Naive thymus-derived CD4-positive, alpha-beta T cell (primary cell): ENCODE data around the gene VAV2. TPM values are rescaled to one million over a fixed set of nuclear protein-coding genes. Genes with fewer than 3 reads are reported as not detected.

Experiments used
- ATAC-seq: fragments of 150-1000 bp; cut with Tn5 transposase; 2 replicates; pipeline ENCODE4 v1.10.0; 2021; ENCODE audit warnings: mild to moderate bottlenecking, moderate library complexity
- CTCF ChIA-PET: fragments of 350-600 bp; sonication (Branson Sonifier 250); formaldehyde crosslinking; loops from one replicate; lab custom pipeline; 2021; ENCODE audit warnings: antibody characterized with exemption; lab: Charles Lee
- POLR2A ChIA-PET: fragments of 350-600 bp; sonication (Branson Sonifier 250); formaldehyde crosslinking; loops from one replicate; lab custom pipeline; 2021; ENCODE audit warnings: antibody characterized with exemption, inconsistent platforms; lab: Charles Lee
- DNase-seq, 9 donors: peaks; one replicate each; pipeline versions ENCODE4 v3.0.0 to v3.0.0-alpha.2; 2020 to 2022; ENCODE audit warnings: mixed read lengths in 1 of 9
- H3K27ac ChIP-seq: one replicate; pipeline ENCODE4 v1.7.0; 2013; ENCODE audit warnings: mild to moderate bottlenecking, low read depth, low read length, moderate library complexity
- H3K27me3 ChIP-seq, 2 donors: one replicate each; pipeline ENCODE4 v1.7.0; 2013; ENCODE audit warnings: low read length in 2 of 2, mild to moderate bottlenecking in 2 of 2, moderate library complexity in 2 of 2; ENCODE audit not compliant: control insufficient read depth in 2 of 2, insufficient read depth in 2 of 2
- H3K36me3 ChIP-seq, 3 experiments: 1 replicate in 2 of 3; 2 replicates in 1 of 3; pipeline ENCODE4 v1.7.0; 2013; ENCODE audit warnings: low read length in 3 of 3, mild to moderate bottlenecking in 3 of 3, moderate library complexity in 1 of 3; ENCODE audit not compliant: insufficient read depth in 3 of 3, control insufficient read depth in 2 of 3
- H3K4me1 ChIP-seq, 2 donors: one replicate each; pipeline ENCODE4 v1.7.0; 2013; ENCODE audit warnings: low read length in 2 of 2, mild to moderate bottlenecking in 2 of 2, moderate library complexity in 1 of 2; ENCODE audit not compliant: control insufficient read depth in 2 of 2, insufficient read depth in 2 of 2
- H3K4me3 ChIP-seq: 2 replicates; pipeline ENCODE4 v1.7.0; 2013; ENCODE audit warnings: mild to moderate bottlenecking, low read length
- H3K9me3 ChIP-seq, 3 experiments: 1 replicate in 2 of 3; 2 replicates in 1 of 3; pipeline ENCODE4 v1.7.0; 2013; ENCODE audit warnings: low read length in 3 of 3; ENCODE audit not compliant: control insufficient read depth in 2 of 3
- H3K27ac Mint-ChIP-seq, 9 donors: one replicate each; pipeline ENCODE4 v1.8.0; 2020 to 2022; ENCODE audit warnings: mixed read lengths in 9 of 9, mild to moderate bottlenecking in 8 of 9, moderate library complexity in 5 of 9, inconsistent platforms in 2 of 9
- H3K27me3 Mint-ChIP-seq, 5 donors: one replicate each; pipeline ENCODE4 v1.8.0; 2021 to 2022; ENCODE audit warnings: mixed read lengths in 5 of 5, mild to moderate bottlenecking in 1 of 5
- H3K36me3 Mint-ChIP-seq, 5 donors: one replicate each; pipeline ENCODE4 v1.8.0; 2020 to 2022; ENCODE audit warnings: mixed read lengths in 5 of 5, mild to moderate bottlenecking in 3 of 5, inconsistent platforms in 1 of 5
- H3K4me1 Mint-ChIP-seq, 7 donors: one replicate each; pipeline ENCODE4 v1.8.0; 2020 to 2022; ENCODE audit warnings: mixed read lengths in 7 of 7, mild to moderate bottlenecking in 3 of 7, inconsistent platforms in 1 of 7
- H3K4me3 Mint-ChIP-seq, 10 donors: one replicate each; pipeline ENCODE4 v1.8.0; 2020 to 2022; ENCODE audit warnings: mild to moderate bottlenecking in 10 of 10, mixed read lengths in 10 of 10, moderate library complexity in 6 of 10, inconsistent platforms in 2 of 10
- H3K9me3 Mint-ChIP-seq, 11 donors: one replicate each; pipeline ENCODE4 v1.8.0; 2020 to 2022; ENCODE audit warnings: mixed read lengths in 11 of 11, mild to moderate bottlenecking in 4 of 11, inconsistent platforms in 1 of 11, moderate library complexity in 1 of 11
- intact Hi-C, 2 donors: fragments of 100-400 bp; cut with micrococcal nuclease; formaldehyde crosslinking; loops; one replicate each; pipeline ENCODE4 v1.15.1; 2023
- polyA plus RNA-seq, 2 donors: library from polyadenylated mRNA; unstranded; fragments of 300-500 nt; fragmentation: Illumina TruSeq; gene quantifications; one replicate each; pipeline ENCODE4 v1.2.3, GENCODE V29; 2021
- total RNA-seq, 6 experiments: library from RNA in 5 of 6; stranded (reverse) in 5 of 6; gene quantifications; 1 replicate in 5 of 6; 2 replicates in 1 of 6; pipeline ENCODE4 v1.2.3 and lab custom pipeline; 2021 to 2026

The VAV2 gene
- total and polyA plus RNA-seq, 7 experiments from 2014 or later = 0.18 to 14.4 (median 1.9) TPM

- no peaks in the 10 kb centered on the region for H3K27me3 ChIP-seq
- DNase-seq (no peak), ATAC-seq (no peak)
- no peak overlapping the region for H3K4me3 ChIP-seq
- ChIA-PET CTCF (interaction anchor here (0.6 kb wide), 1 partner anchor 74 kb away, joined by 3 read pairs; no protein-coding TSS in a partner anchor), POLR2A (no interaction called here)
- Mint-ChIP-seq H3K27me3 (peaks cover 0 to 6% (median 0%) of the 10 kb centered on the region in 5 donors), H3K9me3 (peaks cover 0 to 6% (median 0%) of the 10 kb centered on the region in 11 donors), H3K4me3 (no peak overlapping the region), H3K36me3 (no peaks in the 10 kb centered on the region), H3K27ac (no peak overlapping the region), H3K4me1 (peaks cover 0 to 9% (median 4%) of the 10 kb centered on the region in 7 donors)
- no peaks in the 10 kb centered on the region for H3K9me3 ChIP-seq
- H3K27ac ChIP-seq = no peak overlapping the region
- H3K36me3 ChIP-seq = no peaks in the 10 kb centered on the region
- H3K4me1 ChIP-seq = no peaks in the 10 kb centered on the region
- intact Hi-C loops = no loop called here
Measured at GRCh38 chr9:133919253-133920115, 72.6 kb downstream of the VAV2 start.

- Histone ChIP-seq H3K9me3 (no peaks in the 10 kb centered on the region), H3K36me3 (no peaks in the 10 kb centered on the region), H3K4me1 (no peaks in the 10 kb centered on the region), H3K4me3 (no peak overlapping the region), H3K27me3 (no peaks in the 10 kb centered on the region), H3K27ac (no peak overlapping the region)
- intact Hi-C loops = no loop called here
- Mint-ChIP-seq H3K36me3 (no peaks in the 10 kb centered on the region), H3K27me3 (peaks cover 0 to 6% (median 0%) of the 10 kb centered on the region in 5 donors), H3K27ac (peak overlapping the region in 1 of 9 donors; percentile 14), H3K9me3 (peaks cover 0 to 6% (median 0%) of the 10 kb centered on the region in 11 donors), H3K4me1 (peaks cover 0 to 12% (median 8%) of the 10 kb centered on the region in 7 donors), H3K4me3 (no peak overlapping the region)
- DNase-seq (no peak), ATAC-seq (no peak)
- ChIA-PET POLR2A (no interaction called here), CTCF (no interaction called here)
Measured at GRCh38 chr9:133918111-133918813, 73.9 kb downstream of the VAV2 start.

- H3K36me3 Mint-ChIP-seq = no peaks in the 10 kb centered on the region
- H3K27me3 ChIP-seq = no peaks in the 10 kb centered on the region
- no peaks in the 10 kb centered on the region for H3K36me3 ChIP-seq
- DNase-seq (no peak), ATAC-seq (no peak)
- peaks cover 0 to 6% (median 0%) of the 10 kb centered on the region in 5 donors for H3K27me3 Mint-ChIP-seq
- no peak overlapping the region for H3K27ac Mint-ChIP-seq
- intact Hi-C loops = no loop called here
- POLR2A ChIA-PET = no interaction called here
- H3K4me1 Mint-ChIP-seq = peaks cover 0 to 12% (median 8%) of the 10 kb centered on the region in 7 donors
- no peaks in the 10 kb centered on the region for H3K4me1 ChIP-seq
- no peak overlapping the region for H3K4me3 ChIP-seq
- CTCF ChIA-PET = no interaction called here
- peaks cover 0 to 6% (median 0%) of the 10 kb centered on the region in 11 donors for H3K9me3 Mint-ChIP-seq
- H3K9me3 ChIP-seq = no peaks in the 10 kb centered on the region
- H3K27ac ChIP-seq = no peak overlapping the region
- no peak overlapping the region for H3K4me3 Mint-ChIP-seq
Measured at GRCh38 chr9:133917375-133917774, 74.7 kb downstream of the VAV2 start.

DNA sequence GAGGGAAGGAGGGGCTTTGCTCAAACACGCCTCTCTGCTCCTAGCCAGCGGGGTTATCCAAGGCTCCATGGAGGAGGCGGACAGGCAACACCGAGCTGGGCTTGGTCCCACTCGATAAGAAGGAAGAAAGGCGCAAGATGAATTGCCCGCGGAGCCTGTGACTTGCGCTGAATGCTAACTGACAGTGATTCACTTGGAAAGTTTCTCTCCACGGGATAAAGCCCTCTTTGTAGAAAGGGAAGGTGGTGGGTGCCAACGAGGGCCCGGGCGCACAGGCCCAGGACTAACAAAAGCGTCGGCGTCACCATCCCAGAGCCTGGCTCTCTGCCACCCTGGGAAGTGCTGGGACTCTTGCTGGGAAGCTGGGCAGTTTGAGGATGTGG is 76.0 kb downstream of the VAV2 start:
- Histone ChIP-seq H3K36me3 (no peaks in the 10 kb centered on the region), H3K4me1 (no peaks in the 10 kb centered on the region), H3K27ac (no peak overlapping the region), H3K9me3 (no peaks in the 10 kb centered on the region), H3K27me3 (no peaks in the 10 kb centered on the region), H3K4me3 (no peak overlapping the region)
- H3K4me1 Mint-ChIP-seq = peaks cover 0 to 12% (median 8%) of the 10 kb centered on the region in 7 donors
- H3K36me3 Mint-ChIP-seq = no peaks in the 10 kb centered on the region
- CTCF ChIA-PET = no interaction called here
- intact Hi-C loops = no loop called here
- H3K4me3 Mint-ChIP-seq = no peak overlapping the region
- POLR2A ChIA-PET = no interaction called here
- H3K27ac Mint-ChIP-seq = no peak overlapping the region
- H3K27me3 Mint-ChIP-seq = peaks cover 0 to 6% (median 0%) of the 10 kb centered on the region in 5 donors
- no peak for DNase-seq
- ATAC-seq = no peak
- H3K9me3 Mint-ChIP-seq = peaks cover 0 to 6% (median 0%) of the 10 kb centered on the region in 11 donors

DNA sequence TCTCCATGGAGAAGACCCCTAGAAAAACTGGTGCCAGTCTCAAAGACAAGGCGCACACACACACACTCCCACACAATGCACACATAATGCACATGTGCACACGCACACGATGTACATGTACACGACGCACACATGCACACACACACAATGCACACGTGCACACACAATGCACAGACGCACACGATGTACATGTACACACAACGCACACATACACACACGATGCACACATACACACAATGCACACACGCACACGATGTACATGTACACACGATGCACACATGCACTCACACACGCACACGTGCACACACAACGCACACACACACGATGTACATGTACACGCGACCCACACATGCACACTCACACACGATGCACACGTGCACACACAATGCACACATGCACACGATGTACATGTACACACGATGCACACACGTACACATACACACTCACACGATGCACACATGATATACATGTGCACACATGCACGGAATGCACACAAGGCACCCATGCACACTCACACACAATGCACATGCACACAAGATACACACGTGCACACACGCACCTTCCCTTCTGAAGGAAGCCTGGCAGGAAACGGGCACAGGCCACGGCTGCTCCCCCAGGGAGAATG is 76.5 kb downstream of the VAV2 start:
- Histone ChIP-seq H3K4me3 (no peak overlapping the region), H3K36me3 (no peaks in the 10 kb centered on the region), H3K9me3 (no peaks in the 10 kb centered on the region), H3K27ac (no peak overlapping the region), H3K4me1 (no peaks in the 10 kb centered on the region), H3K27me3 (no peaks in the 10 kb centered on the region)
- DNase-seq = no peak
- ChIA-PET CTCF (no interaction called here), POLR2A (no interaction called here)
- ATAC-seq = peak; percentile 22
- Mint-ChIP-seq H3K4me3 (no peak overlapping the region), H3K27me3 (peaks cover 0 to 6% (median 0%) of the 10 kb centered on the region in 5 donors), H3K36me3 (no peaks in the 10 kb centered on the region), H3K27ac (no peak overlapping the region), H3K9me3 (peaks cover 0 to 6% (median 0%) of the 10 kb centered on the region in 11 donors), H3K4me1 (peaks cover 0 to 12% (median 8%) of the 10 kb centered on the region in 7 donors)
- intact Hi-C loops = no loop called here

DNA sequence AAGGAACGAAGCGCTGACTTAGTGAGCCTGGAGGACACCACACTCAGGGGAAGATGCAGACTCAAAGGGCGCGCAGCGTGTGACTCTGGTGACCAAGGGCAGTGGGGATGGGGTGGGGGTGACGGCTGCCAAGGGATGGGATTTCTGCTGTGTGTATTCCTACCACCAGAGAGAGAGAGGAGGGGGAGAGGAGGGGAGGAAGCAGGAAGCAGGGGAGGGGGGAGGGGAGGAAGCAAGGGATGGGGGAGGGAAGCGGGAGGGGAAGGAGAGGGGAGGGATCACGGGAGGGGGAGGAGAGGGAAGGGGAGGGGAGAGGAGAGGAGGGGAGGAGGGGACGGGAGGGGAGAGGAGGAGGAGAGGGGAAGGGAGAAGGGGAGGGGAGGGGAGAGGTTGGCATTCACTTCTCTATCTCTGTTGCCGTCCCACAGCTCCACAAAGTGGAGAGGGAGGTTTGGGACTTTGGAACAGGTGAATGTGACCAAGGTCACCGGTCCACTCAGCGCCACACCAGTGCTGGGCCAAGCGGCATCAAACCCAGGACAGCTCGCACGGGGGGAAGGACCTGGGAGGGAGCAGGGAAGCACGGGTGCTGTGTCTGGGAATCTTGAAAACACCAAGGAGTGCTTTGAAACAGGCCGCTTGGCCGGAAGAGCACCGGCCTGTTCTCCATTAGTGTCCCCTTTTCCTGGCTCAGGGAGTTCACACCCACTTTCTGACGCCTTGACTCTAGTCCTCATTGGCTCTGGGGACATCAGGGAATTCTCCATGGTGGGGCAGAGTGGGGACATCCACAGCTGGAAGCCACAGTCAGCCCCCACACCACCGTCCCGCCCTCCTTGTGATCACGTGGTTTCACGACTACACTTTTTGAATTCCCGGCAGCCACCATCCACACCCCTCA is 77.4 kb downstream of the VAV2 start:
- no peak overlapping the region for H3K27ac ChIP-seq
- no peaks in the 10 kb centered on the region for H3K9me3 ChIP-seq
- H3K36me3 ChIP-seq = no peaks in the 10 kb centered on the region
- peaks cover 0 to 6% (median 0%) of the 10 kb centered on the region in 5 donors for H3K27me3 Mint-ChIP-seq
- peaks cover 0 to 6% (median 0%) of the 10 kb centered on the region in 11 donors for H3K9me3 Mint-ChIP-seq
- ATAC-seq = no peak
- H3K4me3 Mint-ChIP-seq = no peak overlapping the region
- peaks cover 0 to 12% (median 8%) of the 10 kb centered on the region in 7 donors for H3K4me1 Mint-ChIP-seq
- no peak overlapping the region for H3K4me3 ChIP-seq
- CTCF ChIA-PET = no interaction called here
- intact Hi-C loops = no loop called here
- H3K36me3 Mint-ChIP-seq = no peaks in the 10 kb centered on the region
- no peaks in the 10 kb centered on the region for H3K27me3 ChIP-seq
- peak overlapping the region in 2 of 9 donors; percentile 32 to 43 for H3K27ac Mint-ChIP-seq
- POLR2A ChIA-PET = no interaction called here
- H3K4me1 ChIP-seq = no peaks in the 10 kb centered on the region
- DNase-seq = no peak
